ENCODE data around the gene UBE2QL1.
"Not testable (repeated sequence)": the region's sequence is repeated elsewhere in the genome, so short reads cannot be mapped to it uniquely, and the experiment has no call there.

GRCh38 chr5:6515812-6516211 lies 67.2 kb downstream of the UBE2QL1 start:
- not testable (repeated sequence) for TF ChIP-seq CTCF (IDR thresholded peaks at IDR 0.05; ENCODE audit: low read length); EZH2 (IDR thresholded peaks at IDR 0.05; ENCODE audit: borderline replicate concordance, low read length)

Data from OCI-LY1 (cell line).